Measurements from ENCODE around the gene TNRC6A.
A peak's percentile ranks its signal among the peaks of the same experiment; 100 is the strongest.

The TNRC6A gene

GRCh38 chr16:24723663-24724062, 5.8 kb upstream of the TNRC6A start:
- H3K27me3 ChIP-seq (ENCODE audit: control insufficient read depth in 2 of 2, insufficient read depth in 2 of 2, low read length in 2 of 2), result no peaks in the 10 kb centered on the region
- H3K27ac ChIP-seq (ENCODE audit: low read depth in 2 of 2, low read length in 2 of 2), result no peak overlapping the region
- no peaks in the 10 kb centered on the region for H3K36me3 ChIP-seq (ENCODE audit: control insufficient read depth in 2 of 2, insufficient read depth in 2 of 2, low read length in 2 of 2)
- H3K9ac ChIP-seq (ENCODE audit: low read depth in 1 of 2, low read length in 2 of 2), result no peak overlapping the region
- H3K4me3 ChIP-seq (ENCODE audit: low read length in 2 of 2), result no peak overlapping the region
- H3K9me3 ChIP-seq (ENCODE audit: control insufficient read depth in 2 of 2, low read length in 2 of 2), result no peaks in the 10 kb centered on the region
- H3K4me1 ChIP-seq (ENCODE audit: control insufficient read depth in 2 of 2, insufficient read depth in 2 of 2, low read length in 2 of 2), result peaks cover 2% of the 10 kb centered on the region in 2 donors

- H3K4me3 ChIP-seq (ENCODE audit: low read length in 2 of 2), result no peak overlapping the region
- no peaks in the 10 kb centered on the region for H3K9me3 ChIP-seq (ENCODE audit: control insufficient read depth in 2 of 2, low read length in 2 of 2)
- H3K36me3 ChIP-seq (ENCODE audit: control insufficient read depth in 2 of 2, insufficient read depth in 2 of 2, low read length in 2 of 2), result peaks cover 5 to 6% of the 10 kb centered on the region in 2 donors
- H3K27ac ChIP-seq (ENCODE audit: low read depth in 2 of 2, low read length in 2 of 2), result no peak overlapping the region
- H3K27me3 ChIP-seq (ENCODE audit: control insufficient read depth in 2 of 2, insufficient read depth in 2 of 2, low read length in 2 of 2), result no peaks in the 10 kb centered on the region
- H3K4me1 ChIP-seq (ENCODE audit: control insufficient read depth in 2 of 2, insufficient read depth in 2 of 2, low read length in 2 of 2), result peaks cover 14 to 19% of the 10 kb centered on the region in 2 donors
- no peak overlapping the region for H3K9ac ChIP-seq (ENCODE audit: low read depth in 1 of 2, low read length in 2 of 2)
Observed at GRCh38 chr16:24728011-24728410, 1.4 kb upstream of the TNRC6A start.

- H3K4me3 ChIP-seq (ENCODE audit: low read length in 2 of 2), result peak overlapping the region; percentile 88 to 90
- H3K9ac ChIP-seq (ENCODE audit: low read depth in 1 of 2, low read length in 2 of 2), result peak overlapping the region; percentile 76 to 85
- peaks cover 14 to 20% of the 10 kb centered on the region in 2 donors for H3K4me1 ChIP-seq (ENCODE audit: control insufficient read depth in 2 of 2, insufficient read depth in 2 of 2, low read length in 2 of 2)
- H3K36me3 ChIP-seq (ENCODE audit: control insufficient read depth in 2 of 2, insufficient read depth in 2 of 2, low read length in 2 of 2), result peaks cover 6 to 13% of the 10 kb centered on the region in 2 donors
- peak overlapping the region; percentile 90 to 93 for H3K27ac ChIP-seq (ENCODE audit: low read depth in 2 of 2, low read length in 2 of 2)
- H3K9me3 ChIP-seq (ENCODE audit: control insufficient read depth in 2 of 2, low read length in 2 of 2), result no peaks in the 10 kb centered on the region
- H3K27me3 ChIP-seq (ENCODE audit: control insufficient read depth in 2 of 2, insufficient read depth in 2 of 2, low read length in 2 of 2), result no peaks in the 10 kb centered on the region
Observed at GRCh38 chr16:24728891-24729242, 584 bp upstream of the TNRC6A start.

- peaks cover 14 to 24% of the 10 kb centered on the region in 2 donors for H3K4me1 ChIP-seq (ENCODE audit: control insufficient read depth in 2 of 2, insufficient read depth in 2 of 2, low read length in 2 of 2)
- H3K27ac ChIP-seq (ENCODE audit: low read depth in 2 of 2, low read length in 2 of 2), result peak overlapping the region; percentile 90 to 93
- peaks cover 11 to 13% of the 10 kb centered on the region in 2 donors for H3K36me3 ChIP-seq (ENCODE audit: control insufficient read depth in 2 of 2, insufficient read depth in 2 of 2, low read length in 2 of 2)
- H3K4me3 ChIP-seq (ENCODE audit: low read length in 2 of 2), result peak overlapping the region; percentile 88 to 90
- H3K9me3 ChIP-seq (ENCODE audit: control insufficient read depth in 2 of 2, low read length in 2 of 2), result no peaks in the 10 kb centered on the region
- peak overlapping the region; percentile 70 to 76 for H3K9ac ChIP-seq (ENCODE audit: low read depth in 1 of 2, low read length in 2 of 2)
- no peaks in the 10 kb centered on the region for H3K27me3 ChIP-seq (ENCODE audit: control insufficient read depth in 2 of 2, insufficient read depth in 2 of 2, low read length in 2 of 2)
Observed at GRCh38 chr16:24729951-24730815, 732 bp downstream of the TNRC6A start.

GRCh38 chr16:24730914-24731313, 1.5 kb downstream of the TNRC6A start:
- Histone ChIP-seq H3K36me3 (ENCODE audit: control insufficient read depth in 2 of 2, insufficient read depth in 2 of 2, low read length in 2 of 2) (peaks cover 11 to 13% of the 10 kb centered on the region in 2 donors), H3K9ac (ENCODE audit: low read depth in 1 of 2, low read length in 2 of 2) (no peak overlapping the region), H3K9me3 (ENCODE audit: control insufficient read depth in 2 of 2, low read length in 2 of 2) (no peaks in the 10 kb centered on the region), H3K27me3 (ENCODE audit: control insufficient read depth in 2 of 2, insufficient read depth in 2 of 2, low read length in 2 of 2) (no peaks in the 10 kb centered on the region), H3K4me1 (ENCODE audit: control insufficient read depth in 2 of 2, insufficient read depth in 2 of 2, low read length in 2 of 2) (peaks cover 14 to 24% of the 10 kb centered on the region in 2 donors), H3K4me3 (ENCODE audit: low read length in 2 of 2) (peak overlapping the region in 1 of 2 donors; percentile 48), H3K27ac (ENCODE audit: low read depth in 2 of 2, low read length in 2 of 2) (no peak overlapping the region)

DNA sequence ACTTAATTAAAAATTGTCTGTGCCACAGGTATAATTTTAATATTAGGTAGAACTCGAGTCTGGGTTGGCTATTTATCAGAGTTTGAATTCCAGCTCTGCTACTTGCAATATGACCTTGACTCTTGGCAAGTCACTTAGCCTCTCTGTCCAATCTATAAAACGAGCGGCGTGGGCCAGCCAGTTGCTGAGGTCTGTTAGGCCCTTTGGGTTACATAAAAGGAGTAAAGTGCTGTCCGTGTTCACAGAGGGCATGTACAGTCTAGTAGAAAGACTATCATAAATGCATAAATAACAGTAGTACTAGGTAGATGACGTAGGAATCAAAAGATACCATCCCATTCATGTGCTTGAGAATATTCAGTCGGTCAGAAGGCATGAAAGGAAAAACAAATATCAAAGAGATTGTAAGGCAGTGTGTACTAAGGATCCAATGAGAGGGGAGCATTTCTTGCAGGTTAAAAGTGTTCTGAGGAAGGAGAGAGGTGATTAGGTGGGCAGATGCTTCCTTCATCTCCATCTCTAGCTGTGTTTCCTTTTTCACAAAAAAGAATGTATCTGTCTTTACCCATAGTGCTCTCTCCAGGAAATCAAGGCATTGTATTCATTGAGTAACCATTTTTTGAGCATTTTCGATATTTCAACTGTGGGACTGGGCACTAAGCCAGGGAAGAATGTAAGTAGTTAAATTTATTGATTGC, 2.4 kb downstream of the TNRC6A start:
- Histone ChIP-seq H3K27ac (ENCODE audit: low read depth in 2 of 2, low read length in 2 of 2) (no peak overlapping the region), H3K4me1 (ENCODE audit: control insufficient read depth in 2 of 2, insufficient read depth in 2 of 2, low read length in 2 of 2) (peaks cover 20 to 24% of the 10 kb centered on the region in 2 donors), H3K9me3 (ENCODE audit: control insufficient read depth in 2 of 2, low read length in 2 of 2) (no peaks in the 10 kb centered on the region), H3K36me3 (ENCODE audit: control insufficient read depth in 2 of 2, insufficient read depth in 2 of 2, low read length in 2 of 2) (peaks cover 11 to 13% of the 10 kb centered on the region in 2 donors), H3K9ac (ENCODE audit: low read depth in 1 of 2, low read length in 2 of 2) (no peak overlapping the region), H3K4me3 (ENCODE audit: low read length in 2 of 2) (peak overlapping the region in 1 of 2 donors; percentile 16), H3K27me3 (ENCODE audit: control insufficient read depth in 2 of 2, insufficient read depth in 2 of 2, low read length in 2 of 2) (no peaks in the 10 kb centered on the region)

DNA sequence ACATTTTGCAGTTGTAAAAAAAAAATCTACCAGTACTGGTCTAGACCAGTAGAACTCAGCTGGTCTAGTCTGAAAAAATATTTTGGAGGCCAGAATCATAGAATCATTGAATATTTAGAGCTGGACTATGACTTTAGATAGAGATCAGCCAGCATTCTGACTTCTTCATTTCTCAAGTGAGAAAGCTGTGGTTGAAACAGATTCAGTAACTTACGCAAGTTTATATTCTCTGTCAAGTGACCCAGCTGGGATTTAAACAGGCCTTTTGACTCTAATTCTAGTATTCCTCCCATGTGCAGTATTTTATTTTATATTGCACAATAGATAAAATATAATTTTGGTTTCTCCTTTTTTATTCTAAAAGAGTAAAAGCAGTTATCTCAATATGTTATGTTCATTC, 4.9 kb downstream of the TNRC6A start:
- Histone ChIP-seq H3K27ac (ENCODE audit: low read depth in 2 of 2, low read length in 2 of 2) (no peak overlapping the region), H3K27me3 (ENCODE audit: control insufficient read depth in 2 of 2, insufficient read depth in 2 of 2, low read length in 2 of 2) (no peaks in the 10 kb centered on the region), H3K4me3 (ENCODE audit: low read length in 2 of 2) (no peak overlapping the region), H3K9ac (ENCODE audit: low read depth in 1 of 2, low read length in 2 of 2) (no peak overlapping the region), H3K36me3 (ENCODE audit: control insufficient read depth in 2 of 2, insufficient read depth in 2 of 2, low read length in 2 of 2) (peaks cover 11 to 13% of the 10 kb centered on the region in 2 donors), H3K9me3 (ENCODE audit: control insufficient read depth in 2 of 2, low read length in 2 of 2) (no peaks in the 10 kb centered on the region), H3K4me1 (ENCODE audit: control insufficient read depth in 2 of 2, insufficient read depth in 2 of 2, low read length in 2 of 2) (peaks cover 16 to 24% of the 10 kb centered on the region in 2 donors)

GRCh38 chr16:24736758-24737157, 7.3 kb downstream of the TNRC6A start:
- H3K9me3 ChIP-seq (ENCODE audit: control insufficient read depth in 2 of 2, low read length in 2 of 2), result no peaks in the 10 kb centered on the region
- no peak overlapping the region for H3K27ac ChIP-seq (ENCODE audit: low read depth in 2 of 2, low read length in 2 of 2)
- H3K36me3 ChIP-seq (ENCODE audit: control insufficient read depth in 2 of 2, insufficient read depth in 2 of 2, low read length in 2 of 2), result peaks cover 11 to 13% of the 10 kb centered on the region in 2 donors
- peaks cover 13 to 14% of the 10 kb centered on the region in 2 donors for H3K4me1 ChIP-seq (ENCODE audit: control insufficient read depth in 2 of 2, insufficient read depth in 2 of 2, low read length in 2 of 2)
- no peak overlapping the region for H3K4me3 ChIP-seq (ENCODE audit: low read length in 2 of 2)
- no peak overlapping the region for H3K9ac ChIP-seq (ENCODE audit: low read depth in 1 of 2, low read length in 2 of 2)
- H3K27me3 ChIP-seq (ENCODE audit: control insufficient read depth in 2 of 2, insufficient read depth in 2 of 2, low read length in 2 of 2), result no peaks in the 10 kb centered on the region

DNA sequence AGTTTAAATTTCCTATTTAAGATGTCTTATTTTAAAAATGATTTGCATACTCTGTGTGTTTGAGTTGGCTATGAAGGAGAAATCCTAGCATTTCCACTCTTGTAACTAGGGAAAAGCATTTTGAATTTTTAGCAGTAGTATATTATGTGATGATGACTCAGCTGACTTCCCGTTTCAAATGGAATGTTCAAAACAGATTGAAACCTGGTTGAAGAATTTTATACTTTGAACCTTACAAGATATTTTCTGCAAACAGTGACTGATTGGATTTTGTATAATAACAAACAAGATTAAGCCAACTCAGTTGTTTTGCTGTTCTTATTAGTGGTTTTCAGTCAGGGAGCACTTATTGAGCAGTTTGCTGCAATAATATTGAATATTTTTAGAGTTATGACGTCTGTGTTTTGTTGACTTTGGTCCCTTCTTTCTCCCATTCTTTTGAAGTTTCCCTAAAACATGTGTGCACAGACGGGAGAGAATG, 8.0 kb downstream of the TNRC6A start:
- no peak overlapping the region for H3K27ac ChIP-seq (ENCODE audit: low read depth in 2 of 2, low read length in 2 of 2)

More for the DNA sequence above, 8.0 kb downstream of the TNRC6A start:
- Histone ChIP-seq H3K36me3 (ENCODE audit: control insufficient read depth in 2 of 2, insufficient read depth in 2 of 2, low read length in 2 of 2) (peaks cover 6 to 11% of the 10 kb centered on the region in 2 donors), H3K9me3 (ENCODE audit: control insufficient read depth in 2 of 2, low read length in 2 of 2) (no peaks in the 10 kb centered on the region), H3K4me3 (ENCODE audit: low read length in 2 of 2) (no peak overlapping the region), H3K27me3 (ENCODE audit: control insufficient read depth in 2 of 2, insufficient read depth in 2 of 2, low read length in 2 of 2) (no peaks in the 10 kb centered on the region), H3K9ac (ENCODE audit: low read depth in 1 of 2, low read length in 2 of 2) (no peak overlapping the region), H3K4me1 (ENCODE audit: control insufficient read depth in 2 of 2, insufficient read depth in 2 of 2, low read length in 2 of 2) (peaks cover 6 to 11% of the 10 kb centered on the region in 2 donors)
